Eye (tissue), 1 donor: ENCODE results near the gene SH3BP4.

Source experiments
- DNase-seq: peaks from one replicate; pipeline ENCODE4 v3.0.0-alpha.2; 2015

SH3BP4 gene

DNA sequence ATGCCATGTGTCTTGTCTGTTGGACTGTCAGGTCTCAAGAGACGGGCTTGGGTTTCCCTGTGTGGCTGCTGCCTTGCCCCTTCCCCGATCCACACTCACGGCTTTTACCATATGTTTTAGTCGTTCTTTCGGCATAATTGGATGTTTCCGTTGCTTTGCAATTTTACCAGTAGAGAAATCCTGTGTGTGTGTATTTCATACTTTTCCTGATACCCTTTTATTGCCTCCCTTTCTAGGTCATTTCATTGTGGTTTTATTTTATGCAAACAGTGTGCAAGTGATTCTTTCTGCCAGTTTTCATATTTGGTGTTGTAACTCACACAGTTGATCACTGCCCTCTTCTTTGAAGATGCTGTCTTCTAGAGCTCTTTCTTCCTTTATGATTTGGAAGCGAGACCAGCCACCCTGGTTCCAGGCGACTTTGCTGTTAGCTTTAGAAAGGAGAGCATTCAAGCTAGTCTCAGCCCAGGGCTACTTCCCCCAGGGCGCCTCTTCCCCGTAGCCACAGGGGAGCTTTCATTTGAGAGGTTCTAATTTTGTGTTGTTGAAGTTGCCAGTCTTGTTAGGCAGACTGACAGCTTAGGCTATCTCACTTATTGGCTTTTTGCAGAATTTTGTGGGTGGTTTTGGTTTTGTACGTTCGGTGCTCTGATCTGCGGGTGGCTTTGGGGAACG, 17.0 kb downstream of the SH3BP4 start:
- DNase-seq = peak; percentile 58

DNA sequence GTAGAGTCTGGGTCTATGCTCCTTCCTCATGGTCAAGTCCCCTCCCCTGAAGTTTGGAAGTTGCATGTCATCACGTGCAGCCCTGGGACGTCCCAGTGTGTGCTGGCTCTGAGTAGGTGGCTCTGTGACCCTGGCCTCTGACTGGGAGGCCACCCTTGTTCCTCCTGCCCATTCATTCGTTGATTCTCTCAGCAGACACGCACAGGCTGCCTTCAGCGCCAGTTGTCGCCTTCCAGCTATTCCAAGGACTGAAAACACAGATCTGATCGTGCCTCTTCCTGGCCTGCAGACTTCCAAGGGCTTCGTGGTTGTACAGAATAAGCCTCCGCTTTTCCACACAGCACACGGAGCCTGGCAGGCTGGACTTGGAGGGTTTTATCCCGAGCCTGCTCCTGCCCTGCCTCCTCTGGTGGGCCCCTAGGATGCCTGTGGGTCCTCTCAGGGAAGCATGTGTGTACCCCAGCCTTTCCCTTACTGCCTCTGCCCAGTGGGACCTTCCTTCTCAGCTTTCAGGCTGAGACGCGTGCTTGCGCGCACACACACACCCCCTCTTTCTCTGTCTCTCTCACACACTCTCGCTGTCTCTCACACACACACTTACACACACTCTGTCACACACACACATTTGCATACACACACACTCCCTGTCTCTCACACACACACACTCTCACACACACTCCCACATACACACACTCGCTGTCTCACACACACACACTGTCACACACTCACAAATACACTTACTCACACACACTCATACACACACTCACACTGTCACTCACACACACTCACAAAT, 17.7 kb downstream of the SH3BP4 start:
- DNase-seq = peak; percentile 59

DNA sequence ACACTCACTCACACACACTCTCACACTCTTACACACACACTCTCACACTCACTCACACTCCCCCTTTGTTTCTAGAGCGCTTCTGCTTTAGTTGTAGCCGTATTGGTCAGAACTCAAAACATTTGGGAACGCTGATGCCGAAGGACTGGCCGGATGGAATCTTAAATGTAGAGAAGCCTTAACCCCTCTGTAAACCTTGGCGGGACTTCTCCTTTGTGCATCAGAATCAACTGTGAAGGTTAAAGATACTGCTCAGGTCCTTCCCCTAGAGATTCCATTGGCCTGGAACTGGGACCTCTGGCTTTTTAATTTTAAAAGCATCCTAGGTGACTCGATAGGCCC, 18.3 kb downstream of the SH3BP4 start:
- DNase-seq = no peak

DNA sequence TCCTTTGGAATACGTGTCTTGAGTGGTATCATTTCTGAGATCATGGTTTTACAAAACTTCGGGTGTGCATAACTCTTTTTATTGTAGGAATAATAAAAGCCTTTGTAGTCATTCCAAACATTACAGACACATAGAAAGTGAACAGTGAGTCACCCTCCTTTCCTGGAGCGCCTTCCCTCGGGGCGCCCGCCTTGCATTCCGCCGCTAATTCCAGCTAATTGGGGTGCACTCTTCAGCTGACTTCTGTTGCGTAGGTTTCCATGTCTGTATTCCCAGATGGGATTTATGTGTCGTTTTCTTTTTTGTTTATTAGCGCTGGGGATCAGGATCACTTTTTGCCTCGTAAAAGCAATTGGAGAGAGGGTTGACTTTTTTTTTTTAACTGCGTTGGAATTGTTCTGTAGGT, 18.7 kb downstream of the SH3BP4 start:
- peak; percentile 52 for DNase-seq

DNA sequence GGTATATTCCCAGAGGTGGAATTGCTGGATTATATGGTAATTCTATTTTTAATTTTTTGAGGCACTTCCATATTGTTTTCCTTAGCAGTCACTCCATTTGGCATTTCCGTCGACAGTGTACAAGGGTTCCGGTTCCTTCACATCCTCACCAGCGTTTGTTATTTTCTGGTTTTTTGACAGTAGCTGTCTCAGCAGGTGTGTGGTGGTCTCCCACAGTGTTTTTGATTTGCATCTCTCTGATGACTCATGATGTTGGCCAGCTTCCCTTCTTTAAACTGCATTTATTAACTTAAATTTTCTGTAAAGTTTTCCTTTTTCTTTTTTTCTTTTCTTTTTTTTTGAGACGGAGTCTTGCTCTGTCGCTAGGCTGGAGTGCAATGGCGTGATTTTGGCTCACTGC, 19.7 kb downstream of the SH3BP4 start:
- no peak for DNase-seq

DNA sequence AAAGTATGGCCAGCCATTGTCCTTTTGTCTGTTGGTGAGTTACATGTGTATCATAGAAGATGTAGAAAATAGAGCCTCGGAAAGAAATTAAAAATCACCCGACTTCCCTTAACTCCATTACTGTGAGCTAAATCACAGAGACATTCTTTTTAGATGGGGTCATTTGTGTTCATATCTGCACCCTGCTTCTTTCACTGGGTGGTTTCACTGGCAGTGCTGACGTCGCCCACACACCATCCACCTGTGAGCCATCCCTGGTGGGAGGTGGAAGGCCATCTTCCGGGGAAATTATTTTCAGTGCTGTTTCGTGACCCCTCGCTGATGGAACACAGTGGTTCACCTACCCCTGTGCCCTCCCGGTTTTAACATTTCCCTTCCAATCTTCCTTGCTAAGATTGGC, 21.2 kb downstream of the SH3BP4 start:
- DNase-seq = no peak

DNA sequence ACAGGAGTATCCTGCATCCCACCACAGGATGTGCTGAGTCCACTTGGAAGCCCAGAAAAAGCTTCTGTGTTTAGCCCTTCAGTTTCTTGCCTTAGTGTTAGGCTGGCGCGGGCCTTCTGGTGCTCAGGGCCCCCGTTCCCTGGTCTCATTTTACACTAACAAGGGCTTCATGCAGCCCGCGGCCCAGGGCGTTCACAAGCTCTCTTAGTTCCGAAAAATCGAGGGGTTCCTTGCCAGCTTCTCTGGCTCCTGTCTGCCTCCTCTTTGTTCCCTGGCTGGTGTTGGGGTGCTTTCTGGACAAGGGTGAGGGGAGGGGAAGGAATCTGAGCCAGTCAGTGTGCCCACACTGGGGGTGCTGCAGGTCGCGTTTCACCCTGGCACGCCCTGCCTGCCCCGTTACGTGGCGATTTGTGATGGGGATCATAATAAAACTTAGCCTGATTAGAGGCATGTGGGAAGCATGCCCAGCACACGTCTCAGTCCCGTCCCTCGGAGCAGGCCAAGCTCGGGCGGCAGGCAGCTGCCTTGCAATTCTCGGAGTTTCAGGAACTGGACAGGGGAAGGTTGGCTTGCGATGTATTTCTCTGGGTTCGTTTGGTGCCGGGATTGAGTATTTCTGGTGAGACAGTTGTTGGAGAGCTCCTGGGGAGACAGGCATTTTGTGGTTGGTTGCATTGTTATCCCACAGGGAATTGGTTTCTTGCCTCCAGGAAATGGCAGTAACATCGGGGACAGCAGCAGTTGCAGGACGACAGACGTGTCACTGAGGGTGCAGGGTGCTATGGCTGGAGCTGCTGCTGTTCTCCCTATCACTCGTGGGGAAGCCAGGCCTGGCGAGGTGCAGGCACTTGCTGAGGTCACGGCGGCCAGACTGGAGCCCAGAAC, 22.9 kb downstream of the SH3BP4 start:
- DNase-seq = peak; percentile 68

DNA sequence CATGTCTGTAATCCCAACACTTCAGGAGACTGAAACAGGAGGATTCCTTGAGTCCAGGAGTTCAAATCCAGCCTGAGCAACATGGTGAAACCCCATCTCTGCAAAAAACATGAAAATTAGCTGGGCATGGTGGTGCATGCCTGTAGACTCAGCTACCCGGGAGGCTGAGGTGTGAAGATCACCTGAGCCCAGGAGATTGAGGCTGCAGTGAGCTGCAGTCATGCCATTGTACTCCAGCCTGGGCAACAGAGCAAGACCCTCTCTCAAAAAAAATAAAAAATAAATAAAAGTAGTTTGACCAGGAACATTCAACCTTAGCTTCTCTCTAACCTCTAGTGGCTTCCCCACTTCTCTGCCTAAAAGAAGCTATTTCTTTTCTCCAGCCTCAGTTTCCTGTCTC, 23.8 kb downstream of the SH3BP4 start:
- DNase-seq = no peak

DNA sequence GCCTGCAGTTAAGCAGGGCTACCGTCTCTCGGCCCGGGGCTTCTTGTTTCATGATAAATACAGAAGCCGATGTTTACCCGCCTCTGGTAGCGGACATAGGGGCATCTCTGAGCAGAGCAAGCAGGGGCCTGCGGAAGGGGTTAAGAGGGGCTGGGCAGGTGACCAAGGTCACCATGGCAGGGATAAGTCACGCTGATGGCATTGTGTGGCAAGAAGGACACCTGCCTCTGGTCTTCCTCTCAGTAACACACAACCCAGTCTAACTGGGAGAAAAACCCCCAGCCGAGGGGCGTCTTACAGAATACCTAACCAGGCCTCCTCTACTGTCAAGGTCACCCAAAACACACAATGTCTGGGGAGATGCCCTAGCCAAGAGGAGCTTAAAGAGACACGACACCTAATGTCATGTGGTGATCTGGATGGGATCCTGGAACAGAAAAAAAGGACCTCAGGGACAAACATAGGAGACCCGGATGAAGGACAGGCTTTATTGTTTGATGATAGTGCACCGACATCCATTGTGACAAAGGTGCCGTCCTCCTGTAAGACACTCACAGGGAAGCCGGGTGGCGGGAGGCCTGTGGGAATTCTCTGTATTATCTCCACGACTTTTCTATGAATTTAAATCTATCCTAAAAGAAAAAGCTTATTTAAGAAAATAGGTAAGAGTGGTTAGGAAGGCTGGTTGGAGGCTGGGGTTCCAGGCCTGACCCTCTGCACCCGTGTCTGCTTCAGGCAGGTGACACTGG, 24.8 kb downstream of the SH3BP4 start:
- DNase-seq = no peak

DNA sequence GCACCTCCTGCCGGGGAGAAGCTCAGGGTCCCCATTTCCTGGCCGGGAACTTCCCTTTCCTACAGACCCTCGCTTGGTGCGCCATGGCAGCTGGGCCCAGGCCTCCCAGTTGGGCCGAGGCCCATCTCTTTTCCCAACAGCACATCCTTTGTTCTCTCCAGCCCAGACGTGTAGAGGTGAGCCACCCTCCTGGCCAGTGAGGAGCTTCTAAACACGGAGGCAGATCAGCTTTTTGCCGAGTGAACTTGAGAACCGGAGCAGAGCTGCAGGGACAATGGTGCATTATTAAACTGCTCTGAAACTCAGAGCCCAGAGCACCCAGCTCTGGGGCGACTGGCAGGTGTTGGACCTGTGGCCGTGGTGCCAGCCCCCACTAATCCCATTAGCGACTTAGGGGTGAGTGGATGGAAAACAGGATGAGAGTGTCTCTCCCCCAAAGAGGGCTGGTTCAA, 25.4 kb downstream of the SH3BP4 start:
- DNase-seq = no peak

DNA sequence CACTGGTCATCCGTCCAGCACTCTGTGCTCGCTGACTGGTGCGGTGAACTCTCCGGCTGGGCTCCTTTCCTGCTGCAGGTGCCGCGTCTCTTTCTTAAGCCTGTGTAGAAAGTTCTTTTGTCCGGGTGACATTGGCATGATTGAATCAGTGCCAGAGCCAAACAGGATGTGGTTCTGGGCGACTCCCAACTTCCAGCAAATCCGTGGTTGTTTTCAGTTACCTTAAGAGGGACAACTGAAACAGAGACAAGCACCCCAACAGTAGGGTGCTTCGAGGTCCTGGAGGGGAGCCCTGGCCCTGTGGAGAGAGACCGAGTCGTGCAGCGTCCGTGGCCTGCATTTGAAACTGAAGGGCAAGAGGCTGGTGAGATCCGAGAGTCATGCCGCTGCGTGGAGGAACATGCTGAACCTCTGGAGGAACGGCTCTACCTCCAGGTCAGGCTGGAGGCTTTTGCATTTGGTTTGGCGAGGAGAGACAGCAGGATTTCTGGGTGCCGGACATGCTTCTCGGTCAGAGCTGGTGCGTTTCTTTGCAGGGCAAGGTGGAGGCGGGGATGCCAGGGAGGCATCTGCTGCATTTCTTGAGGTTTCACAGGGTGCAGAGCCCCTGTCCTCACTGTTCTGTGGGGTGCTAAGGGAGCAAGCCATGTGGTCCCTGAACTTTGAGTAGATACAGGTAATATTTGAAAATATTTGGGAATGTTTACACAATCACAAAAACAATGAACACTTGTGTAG, 26.8 kb downstream of the SH3BP4 start:
- DNase-seq = no peak

DNA sequence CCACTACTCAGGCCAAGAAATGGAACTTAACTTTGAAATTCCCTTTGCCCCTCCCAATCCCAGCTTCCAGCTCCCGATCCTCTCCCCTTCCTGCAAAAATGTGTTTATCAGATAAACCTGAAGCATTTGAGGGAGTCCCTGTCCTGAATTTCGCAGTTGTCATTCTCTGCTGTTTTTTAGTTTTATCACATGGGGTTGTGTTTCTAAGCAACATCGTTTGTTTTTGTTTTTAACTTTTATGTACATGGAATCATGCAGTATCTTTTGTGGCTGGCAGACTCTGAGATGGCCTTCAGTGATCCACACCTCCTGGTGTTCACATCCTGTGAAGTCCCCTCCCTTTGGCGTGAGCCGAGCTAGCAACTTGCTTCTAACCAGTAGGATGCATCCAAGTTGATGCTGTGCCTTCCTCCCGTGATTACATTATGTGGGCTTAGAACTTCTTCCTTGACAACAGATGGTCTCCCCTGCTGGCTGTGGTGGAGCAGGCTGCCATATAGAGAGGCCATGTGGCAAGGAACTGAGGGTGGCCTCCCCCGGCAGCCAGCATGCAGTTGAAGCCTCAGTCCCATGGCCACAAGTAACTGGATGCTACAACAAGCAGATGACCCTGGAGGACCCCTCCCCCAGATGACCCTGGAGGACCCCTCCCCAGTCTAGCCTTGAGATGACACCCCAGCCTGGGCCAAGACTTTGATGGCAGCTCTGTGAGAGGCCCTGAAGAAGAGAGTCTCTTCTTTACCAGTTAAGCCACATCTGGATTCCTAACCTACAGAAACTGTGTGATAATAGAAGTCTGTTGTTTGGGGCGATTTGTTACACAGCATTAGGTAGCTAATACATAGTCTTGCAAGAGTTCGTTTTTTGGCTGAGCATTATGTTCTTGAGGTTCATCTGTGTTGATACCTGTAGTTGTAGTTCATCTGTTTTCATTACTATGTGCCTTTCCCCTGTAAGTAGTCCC, 27.7 kb downstream of the SH3BP4 start:
- no peak for DNase-seq

DNA sequence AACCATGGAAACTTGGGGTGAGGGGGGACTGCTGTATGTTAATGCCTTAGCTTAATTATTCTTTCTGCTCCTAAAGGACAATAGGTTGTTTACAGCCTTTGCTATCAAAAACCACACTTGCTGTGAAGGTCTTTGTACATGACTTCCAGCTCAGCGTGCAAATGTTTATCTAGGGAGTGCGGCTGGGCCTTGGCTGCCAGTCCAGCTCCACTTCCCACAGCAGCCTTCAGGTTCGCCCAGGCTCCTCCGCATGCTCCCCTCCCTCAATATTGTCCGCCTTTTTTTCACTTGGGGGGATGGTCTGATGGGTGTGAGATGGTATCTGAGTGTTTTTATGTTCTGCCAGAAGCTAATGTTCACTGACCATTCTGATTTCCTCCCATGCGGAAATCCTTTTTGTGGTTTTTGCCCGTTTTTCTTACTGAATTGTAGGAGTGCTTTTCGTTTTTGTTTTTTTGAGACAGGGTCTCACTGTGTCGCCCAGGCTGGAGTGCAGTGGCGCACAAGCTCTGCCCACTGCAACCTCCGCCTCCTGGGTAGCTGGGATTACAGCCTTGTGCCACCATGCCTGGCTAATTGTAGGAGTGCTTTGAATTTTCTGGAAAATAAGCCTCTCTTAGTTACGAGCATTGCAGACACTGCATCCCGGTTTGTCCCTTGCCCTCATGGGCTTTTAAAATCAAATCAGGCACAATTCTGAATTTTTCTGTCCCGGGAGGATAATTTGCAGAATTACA, 28.8 kb downstream of the SH3BP4 start:
- DNase-seq = peak; percentile 57

DNA sequence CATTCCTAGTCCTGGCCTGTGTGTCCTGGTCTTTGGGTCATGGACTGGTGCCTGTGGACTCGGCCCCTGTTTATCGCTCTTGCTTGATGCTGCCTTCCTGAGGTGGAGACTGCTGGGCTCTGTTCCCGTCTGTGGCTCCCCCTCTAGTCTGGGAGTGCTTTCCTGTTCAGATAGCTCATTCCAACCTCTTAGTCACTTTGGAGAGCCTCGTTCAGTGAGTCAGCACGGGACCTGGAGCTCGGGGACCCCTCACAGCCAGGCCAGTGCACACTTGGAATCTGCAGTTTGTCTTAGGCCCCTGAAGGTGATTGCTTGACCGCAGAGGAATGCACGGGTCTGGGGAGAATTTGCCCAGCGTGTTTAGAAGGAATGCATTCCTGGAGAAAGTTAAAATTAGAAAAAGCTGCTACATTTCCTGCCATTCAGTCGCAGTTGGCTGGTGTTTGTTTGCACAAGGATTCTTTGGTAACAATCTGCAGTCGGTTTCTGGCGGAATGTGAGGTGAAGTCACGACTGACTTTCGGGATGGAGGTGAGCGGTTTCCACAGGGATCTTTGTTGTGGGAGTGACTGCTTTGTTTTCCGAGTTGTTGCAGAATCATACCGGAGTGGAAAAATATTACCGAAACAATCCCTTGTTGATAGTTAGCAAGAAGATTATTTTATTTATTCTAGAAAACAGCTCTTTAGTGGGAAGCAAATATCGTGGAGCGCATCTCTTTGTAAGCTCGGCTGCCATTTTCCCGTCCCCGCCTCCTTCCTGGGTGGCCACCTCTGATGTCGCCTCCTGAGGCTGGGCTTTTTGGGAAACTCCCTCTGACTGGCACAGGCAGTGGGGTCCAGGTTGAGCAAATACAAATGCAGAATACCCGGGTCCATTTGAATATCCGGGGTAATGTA, 29.6 kb downstream of the SH3BP4 start:
- peak; percentile 84 for DNase-seq

DNA sequence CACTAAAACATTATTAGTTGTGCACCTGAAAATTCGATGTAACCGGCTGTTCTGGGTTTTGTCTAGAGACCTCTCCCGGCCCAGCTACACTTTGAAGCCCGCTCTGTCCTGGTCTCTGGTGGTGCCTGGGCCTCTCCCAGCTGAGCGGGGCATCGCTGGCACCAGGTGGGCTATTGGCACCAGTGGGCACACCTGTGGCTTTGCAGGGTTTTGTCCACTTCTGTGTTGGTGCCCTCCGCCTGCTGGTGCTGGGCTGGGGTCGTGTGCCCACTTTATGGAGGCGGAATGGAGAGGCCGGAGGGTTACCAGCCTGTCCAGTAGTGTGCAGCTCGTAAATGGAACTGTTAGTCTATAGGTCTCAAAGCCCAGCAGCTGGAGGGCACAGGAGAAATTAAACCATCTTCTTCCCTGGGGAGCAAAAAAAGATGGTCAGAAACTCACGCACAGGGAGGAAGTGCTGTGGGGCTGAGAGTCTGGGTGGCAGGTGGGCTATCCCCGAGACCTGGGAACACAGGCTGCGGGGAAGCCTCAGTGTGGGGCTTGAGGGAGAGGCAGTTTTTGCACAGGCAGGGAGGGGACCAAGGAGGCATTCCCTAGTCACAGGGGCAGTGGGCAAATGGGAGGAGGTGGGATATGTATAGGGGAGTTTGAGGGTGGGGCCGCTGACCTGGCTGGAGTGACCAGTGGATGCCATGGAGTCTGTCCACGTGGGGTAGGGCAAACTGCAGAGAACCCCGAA, 30.4 kb downstream of the SH3BP4 start:
- DNase-seq = no peak

DNA sequence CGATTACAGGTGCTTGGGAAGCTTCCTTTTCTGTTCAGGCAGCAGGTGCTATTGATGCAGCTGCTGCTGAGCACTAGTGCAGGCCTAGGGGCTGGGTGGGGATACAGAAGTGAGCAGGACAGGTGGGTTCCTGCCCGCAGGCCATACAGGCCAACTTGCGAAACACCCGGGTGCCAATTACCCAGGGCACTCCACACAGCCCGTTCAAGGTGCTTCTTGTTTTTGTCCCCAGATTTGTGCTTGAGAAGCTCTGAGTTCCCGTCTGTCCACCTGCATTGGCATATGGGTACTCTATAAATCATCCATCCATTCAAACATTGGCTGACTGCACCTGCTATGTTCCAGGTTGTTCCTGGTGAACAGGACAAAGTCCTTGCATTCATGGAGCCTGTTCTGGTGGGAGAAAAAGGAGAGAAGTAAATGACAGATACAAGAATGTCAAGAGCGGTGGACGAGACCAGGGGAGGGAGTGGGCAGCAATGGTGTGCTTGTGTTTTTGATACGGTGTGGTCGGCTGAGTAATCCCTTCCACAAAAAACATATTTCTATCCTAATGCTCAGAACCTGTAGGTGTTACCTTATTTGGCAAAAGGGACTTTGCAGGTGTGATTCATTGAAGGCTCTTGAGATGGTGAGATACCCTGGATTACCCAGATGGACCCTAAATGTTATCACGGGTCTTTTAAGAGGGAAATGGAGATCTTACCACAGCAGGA, 31.4 kb downstream of the SH3BP4 start:
- DNase-seq = no peak

DNA sequence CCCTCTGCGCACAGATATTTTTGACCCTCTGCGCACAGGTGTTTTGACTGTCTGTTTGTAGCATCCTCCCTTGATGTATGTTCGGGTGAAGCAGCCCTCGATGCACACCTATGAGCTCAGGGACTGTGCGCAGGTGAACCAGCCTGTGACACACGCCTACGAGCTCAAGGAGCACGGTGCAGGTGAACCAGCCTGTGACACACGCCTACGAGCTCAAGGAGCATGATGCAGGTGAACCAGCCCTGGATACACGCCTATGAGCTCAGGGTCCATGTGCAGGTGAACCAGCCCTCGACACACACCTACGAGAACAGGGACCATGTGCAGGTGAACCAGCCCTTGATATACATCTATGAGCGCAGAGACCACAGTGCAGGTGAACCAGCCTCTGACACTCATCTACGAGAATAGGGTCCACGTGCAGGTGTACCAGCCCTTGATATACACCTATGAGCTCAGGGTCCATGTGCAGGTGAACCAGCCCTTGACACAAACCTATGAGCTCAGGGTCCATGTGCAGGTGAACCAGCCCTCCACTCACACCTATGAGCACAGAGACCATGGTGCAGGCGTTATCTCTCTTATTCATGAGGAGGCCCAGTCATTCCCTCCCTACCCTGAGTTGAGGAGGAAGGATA, 33.9 kb downstream of the SH3BP4 start:
- DNase-seq = no peak
